Measurements from ENCODE around the gene SHCBP1L.
"Not testable (repeated sequence)": the region's sequence is repeated elsewhere in the genome, so short reads cannot be mapped to it uniquely, and the experiment has no call there.

DNA sequence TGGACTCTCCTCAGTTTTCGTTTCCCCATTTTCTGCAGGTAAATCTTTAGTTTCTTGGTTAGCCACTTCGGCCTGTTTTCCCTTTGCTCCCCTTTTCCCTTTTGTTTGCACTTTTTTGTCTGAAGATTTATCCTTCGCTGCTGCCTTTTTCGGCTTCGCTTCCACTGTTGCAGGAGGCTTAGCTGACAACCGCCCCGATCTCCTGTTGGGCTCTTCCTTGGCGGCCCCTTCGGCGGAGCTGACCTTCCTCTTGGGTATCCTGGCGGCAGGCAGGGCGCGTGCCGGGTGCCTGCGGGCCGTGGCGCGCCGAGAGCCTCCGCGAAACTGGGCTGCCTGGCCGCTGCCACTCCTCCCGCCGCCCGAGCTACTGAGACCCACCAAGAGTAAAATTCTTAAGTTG lies 10.8 kb downstream of the SHCBP1L start:
- not testable (repeated sequence) for TF ChIP-seq EZH2 (IDR thresholded peaks at IDR 0.05; ENCODE audit: borderline replicate concordance, insufficient read depth, low read length, poor library complexity, severe bottlenecking); EP300 (conservative IDR thresholded peaks at IDR 0.05; ENCODE audit: poor library complexity, severe bottlenecking); MXI1 (conservative IDR thresholded peaks at IDR 0.05; ENCODE audit: poor library complexity, severe bottlenecking)

Data from neural cell (in vitro differentiated cells).